SKM-1 (cell line): Measurements from ENCODE around the gene IL17A.

Experiments
- DNase-seq: peaks from one replicate; lab custom pipeline; 2025; ENCODE audit not compliant: unreplicated experiment; lab: John Stamatoyannopoulos, UW

Gene IL17A

DNA sequence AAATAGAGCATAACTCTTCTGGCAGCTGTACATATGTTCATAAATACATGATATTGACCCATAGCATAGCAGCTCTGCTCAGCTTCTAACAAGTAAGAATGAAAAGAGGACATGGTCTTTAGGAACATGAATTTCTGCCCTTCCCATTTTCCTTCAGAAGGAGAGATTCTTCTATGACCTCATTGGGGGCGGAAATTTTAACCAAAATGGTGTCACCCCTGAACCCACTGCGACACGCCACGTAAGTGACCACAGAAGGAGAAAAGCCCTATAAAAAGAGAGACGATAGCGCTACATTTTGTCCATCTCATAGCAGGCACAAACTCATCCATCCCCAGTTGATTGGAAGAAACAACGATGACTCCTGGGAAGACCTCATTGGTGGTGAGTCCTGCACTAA is at the start of gene IL17A:
Gene IL17A, plus strand, starts transcription at position 301 of the 400 bp plus-strand sequence. Its CDS starts 57 bp downstream, at position 358.
- no peak for DNase-seq

DNA sequence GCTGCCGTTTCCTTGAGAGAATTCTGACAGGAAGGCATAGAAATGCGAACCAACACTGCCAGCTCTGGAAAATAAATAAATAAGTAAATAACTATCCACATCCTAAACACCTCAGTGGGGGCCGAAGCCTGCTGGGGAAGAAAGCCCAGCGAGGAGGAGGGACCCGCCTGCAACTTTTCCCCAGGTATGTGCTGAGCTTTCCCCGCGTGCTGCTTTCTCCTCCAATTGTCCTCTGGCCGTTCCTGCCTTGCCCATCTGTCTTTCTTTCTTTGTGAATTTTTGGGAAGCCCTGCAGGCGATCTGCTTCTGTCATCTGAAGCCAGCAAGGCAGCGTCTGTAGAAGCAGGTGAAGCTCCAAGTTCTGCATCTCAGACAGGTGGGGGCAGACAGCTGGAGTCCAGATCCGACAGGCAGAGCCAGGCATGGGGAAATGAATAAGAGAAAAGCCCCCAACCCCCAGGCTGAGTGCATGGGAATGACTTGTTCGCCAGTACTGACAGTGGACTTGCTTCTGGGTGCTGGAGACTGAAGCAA is 49.2 kb upstream of the IL17A start:
- DNase-seq: no peak

- DNase-seq: no peak
Measured at GRCh38 chr6:52138284-52138683, 47.9 kb upstream of the IL17A start.

- DNase-seq: no peak
Measured at GRCh38 chr6:52139985-52140680, 46.0 kb upstream of the IL17A start.

DNA sequence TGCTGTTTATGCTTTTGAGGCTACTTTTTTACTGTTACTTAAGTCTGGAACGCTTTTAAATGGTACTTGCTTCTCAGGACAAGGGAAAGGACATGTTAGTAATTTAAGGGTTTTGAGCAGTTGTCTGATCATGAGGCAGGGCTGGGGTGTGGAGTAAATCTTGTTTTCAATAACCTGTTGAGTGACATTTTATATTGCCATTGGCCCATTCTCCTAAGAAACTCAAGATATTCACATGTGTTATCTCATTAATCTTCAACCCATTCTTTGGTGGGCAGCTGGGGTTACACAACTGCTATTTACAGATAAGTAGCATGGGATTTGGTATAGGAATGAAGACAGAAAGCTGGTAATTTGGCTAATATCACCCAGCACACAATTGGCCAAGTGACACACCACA is 44.6 kb upstream of the IL17A start:
- DNase-seq: no peak

DNA sequence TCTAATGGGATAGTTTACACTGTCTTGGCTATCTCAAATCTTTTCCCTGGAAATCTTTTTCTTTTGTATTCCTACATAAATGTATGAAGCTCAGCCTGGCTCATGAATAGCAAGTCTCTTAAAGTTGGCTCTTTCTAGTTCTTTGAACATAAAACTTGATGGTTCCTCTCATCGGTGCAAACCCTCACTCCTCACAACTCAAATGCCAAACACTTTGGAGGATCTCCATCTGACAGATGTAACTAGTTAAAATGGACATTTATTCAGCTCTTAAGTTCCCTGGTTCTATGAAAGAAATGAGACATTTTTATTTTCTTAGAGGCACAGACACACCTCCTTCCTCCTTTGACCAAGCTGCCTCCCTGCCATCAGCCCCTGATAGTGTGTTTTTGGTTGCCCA is 43.6 kb upstream of the IL17A start:
- no peak for DNase-seq

GRCh38 chr6:52143551-52143950 is 42.6 kb upstream of the IL17A start:
- no peak for DNase-seq

DNA sequence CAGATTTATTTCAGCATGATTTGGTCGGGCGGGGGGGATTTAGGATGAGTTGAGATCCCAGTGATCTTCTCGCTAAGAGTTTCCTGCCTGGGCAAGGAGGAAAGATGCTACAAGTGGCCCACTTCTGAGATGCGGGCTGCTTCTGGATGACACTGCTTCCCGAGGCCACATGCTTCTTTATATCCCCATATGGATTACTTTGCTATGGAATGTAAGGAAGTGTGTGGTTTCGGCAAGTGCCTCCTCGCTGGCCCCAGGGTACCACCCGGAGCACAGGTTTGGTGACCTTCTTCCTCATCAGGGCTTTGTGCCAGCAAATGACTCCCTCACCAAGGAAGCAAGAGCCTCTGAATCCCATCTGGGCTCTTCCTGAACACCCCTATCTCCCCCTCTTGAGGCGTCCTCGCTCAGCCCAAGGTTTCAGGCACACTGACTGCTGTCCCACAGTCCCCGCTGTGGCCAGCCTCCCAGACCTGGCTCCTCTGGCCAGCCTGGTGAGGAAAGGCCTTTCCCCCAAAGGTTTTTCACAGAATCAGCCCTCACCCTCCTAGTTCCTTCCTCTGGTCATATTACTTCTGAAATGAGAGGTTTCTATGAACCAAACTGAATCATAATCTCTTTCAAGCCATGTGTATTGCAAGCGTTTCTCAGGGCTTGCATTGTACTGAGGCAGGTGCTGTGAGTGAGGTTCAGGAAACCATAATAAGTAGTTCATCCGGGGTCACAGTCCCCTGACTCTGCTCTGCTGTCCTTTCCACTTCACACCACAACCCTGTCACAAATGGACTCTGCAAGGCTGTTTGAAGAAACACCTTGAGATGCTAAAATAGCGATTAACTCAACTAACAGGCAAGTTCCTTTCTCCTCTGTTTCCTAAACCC is 41.7 kb upstream of the IL17A start:
- DNase-seq: no peak

- no peak for DNase-seq
Measured at GRCh38 chr6:52146851-52147445, 39.2 kb upstream of the IL17A start.

DNA sequence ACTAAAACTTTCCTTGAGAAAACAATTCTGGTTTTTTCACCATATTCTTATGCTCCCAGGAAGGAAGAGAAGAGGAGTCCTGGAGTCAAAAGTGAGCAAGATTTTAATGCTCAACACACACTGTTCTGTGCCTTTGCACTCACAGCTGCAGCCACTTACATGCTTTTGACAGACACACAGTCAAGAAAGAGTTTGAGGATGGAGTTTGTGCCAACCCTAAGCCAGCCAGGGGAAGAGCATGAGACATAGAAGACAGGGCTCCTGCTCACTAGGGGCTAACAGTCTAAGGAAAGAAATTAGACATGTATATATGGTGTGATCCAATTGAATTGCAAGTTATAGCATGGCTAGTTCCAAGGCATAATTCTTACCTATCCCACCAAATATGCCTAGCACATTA is 37.1 kb upstream of the IL17A start:
- DNase-seq: no peak

- no peak for DNase-seq
Measured at GRCh38 chr6:52149949-52150348, 36.2 kb upstream of the IL17A start.

- DNase-seq: no peak
Measured at GRCh38 chr6:52152070-52152423, 34.1 kb upstream of the IL17A start.

DNA sequence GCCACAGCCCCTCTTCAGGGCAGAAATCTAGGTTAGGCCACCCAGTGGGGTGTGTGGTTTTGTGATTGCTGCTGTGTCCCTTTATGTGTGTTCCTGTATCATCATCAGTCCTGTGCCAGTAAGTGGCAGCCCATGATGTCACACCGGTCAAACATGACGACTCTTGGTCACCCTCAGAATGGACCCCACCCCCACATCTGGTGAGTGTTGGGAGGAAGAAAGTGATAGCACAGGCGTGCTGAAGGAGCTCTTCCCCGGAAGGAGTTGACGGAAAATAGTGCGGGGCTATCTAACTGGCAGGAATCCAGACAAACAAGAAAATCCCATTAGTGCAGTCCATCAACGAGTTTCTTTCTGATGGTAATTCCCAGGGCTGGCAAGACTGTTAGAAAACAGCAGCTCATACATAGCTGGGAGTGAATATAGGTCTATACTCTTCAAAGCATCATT is 33.4 kb upstream of the IL17A start:
- no peak for DNase-seq

DNA sequence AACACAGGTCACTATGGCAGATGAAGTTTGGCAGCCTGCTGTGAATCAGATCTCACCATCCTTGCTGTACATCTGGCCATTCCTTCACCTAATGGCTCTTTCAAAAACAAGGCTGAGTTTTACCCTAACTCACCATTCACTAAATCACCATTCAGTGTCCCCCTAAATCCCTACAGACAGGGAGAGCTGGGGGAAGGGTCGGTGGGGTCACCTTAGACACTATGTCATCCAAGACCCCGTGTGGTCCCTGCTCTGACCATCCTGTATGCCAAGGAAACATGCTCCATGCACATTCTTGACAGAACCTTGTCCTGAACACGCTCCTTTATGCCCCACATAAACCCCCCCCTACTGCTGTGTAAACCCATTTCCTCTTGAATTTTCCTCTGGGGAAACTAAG is 31.8 kb upstream of the IL17A start:
- no peak for DNase-seq

GRCh38 chr6:52155791-52156576 is 30.2 kb upstream of the IL17A start:
- DNase-seq: no peak

DNA sequence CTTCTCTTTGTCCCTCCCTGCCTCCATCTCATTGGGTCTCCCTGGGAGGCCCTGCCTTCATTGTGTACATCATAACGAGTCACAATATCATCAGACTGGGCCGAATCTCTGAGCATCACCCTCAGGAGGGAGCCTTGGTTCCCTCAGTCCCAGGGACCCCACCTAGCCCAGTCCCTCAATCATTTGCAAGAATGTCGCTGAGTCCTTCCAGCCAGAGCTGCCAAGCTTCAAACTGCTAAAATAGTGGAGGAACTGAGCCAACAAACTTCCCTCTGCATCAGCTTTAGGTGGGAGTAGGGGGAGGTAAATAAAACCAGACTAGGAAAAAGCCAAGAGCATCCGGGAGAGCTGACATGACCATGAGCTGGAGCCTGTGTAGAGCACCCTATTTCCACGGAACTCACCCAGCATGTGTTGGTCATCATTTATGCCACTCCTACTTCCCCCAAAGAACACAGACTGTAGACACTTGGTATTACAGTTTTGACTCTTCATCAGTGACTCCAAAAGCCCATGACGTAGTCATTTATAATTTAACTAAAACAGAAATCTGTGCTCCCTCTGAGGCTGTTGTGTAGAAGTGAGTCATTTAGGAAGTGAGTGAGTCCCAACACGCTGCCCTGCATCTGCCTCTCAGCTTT is 28.8 kb upstream of the IL17A start:
- DNase-seq: no peak

DNA sequence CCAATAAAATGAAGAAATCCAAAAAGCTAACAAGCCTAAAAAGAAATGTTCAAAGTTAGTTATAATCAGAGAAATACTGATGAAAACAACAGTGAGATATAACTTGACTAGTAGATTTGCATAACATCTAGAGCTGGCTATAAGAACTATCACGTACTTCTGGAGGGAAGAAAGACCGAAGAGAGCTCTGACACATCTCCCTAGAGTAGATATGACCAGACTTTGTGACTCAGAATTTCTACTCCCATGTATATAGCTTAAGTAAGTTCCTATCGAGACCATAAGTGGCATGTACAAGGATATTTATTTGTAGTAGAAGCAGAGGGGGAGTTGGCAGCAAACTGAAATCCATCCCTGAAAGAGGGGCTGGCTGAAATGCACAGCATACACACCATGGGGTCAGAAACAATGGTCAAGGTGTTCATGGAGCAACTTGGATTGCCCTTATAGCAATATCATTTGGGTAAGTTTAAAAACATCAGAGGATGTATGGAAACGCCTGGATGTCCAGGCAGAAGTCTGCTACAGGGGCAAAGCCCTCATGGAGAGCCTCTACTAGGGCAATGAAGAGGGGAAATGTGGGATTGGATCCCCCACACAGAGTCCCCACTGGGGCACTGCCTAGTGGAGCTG is 25.6 kb upstream of the IL17A start:
- no peak for DNase-seq

DNA sequence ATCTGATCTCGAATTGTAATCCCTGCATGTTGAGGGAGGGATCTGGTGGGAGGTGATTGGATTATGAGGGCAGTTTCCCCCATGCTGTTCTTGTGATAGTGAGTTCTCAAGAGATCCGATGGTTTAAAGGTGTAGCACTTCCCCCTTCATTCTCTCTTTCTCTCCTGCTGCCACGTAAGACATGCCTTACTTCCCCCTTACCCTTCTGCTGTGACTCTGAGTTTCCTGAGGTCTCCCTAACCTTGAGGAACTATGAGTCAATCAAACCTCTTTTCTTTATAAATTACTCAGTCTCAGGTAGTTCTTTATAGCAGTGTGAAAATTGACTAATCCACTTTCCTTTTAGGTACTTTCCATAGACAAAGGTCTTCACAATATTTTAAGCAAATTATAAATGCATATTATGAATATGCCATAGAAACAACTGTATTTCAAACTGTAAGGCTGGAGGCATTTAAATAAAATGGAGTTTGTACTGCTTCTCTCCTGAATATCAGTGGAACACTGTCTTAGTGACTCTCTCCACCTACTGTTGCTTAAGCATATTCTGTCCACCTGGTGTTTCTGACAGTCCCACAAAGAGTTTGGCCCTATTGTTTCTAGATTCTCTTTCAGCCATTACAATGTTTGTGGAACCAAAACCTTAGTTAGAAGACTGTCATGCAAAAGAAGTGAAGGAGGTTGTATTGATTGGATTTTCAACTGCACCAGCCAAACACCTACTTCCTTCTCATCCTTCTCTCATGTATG is 24.3 kb upstream of the IL17A start:
- no peak for DNase-seq
